Left renal pelvis (tissue), 4 donors: ENCODE measurements around the gene GRAMD1A. TPM values are rescaled to one million over a fixed set of nuclear protein-coding genes. Genes with fewer than 3 reads are reported as not detected.
"Not testable (repeated sequence)": the region's sequence is repeated elsewhere in the genome, so short reads cannot be mapped to it uniquely, and the experiment has no call there.

Experiments
- DNase-seq, 4 donors: peaks; one replicate each; pipeline ENCODE4 v3.0.0-alpha.2; 2013; ENCODE audit warnings: low read depth in 4 of 4, low spot score in 3 of 4
- polyA plus RNA-seq, 4 donors: library from polyadenylated mRNA; unstranded; fragments of 120-200 nt; gene quantifications; one replicate each; pipeline ENCODE4 v1.2.1, GENCODE V29; 2013; ENCODE audit not compliant: insufficient read length in 4 of 4

The GRAMD1A gene
- polyA plus RNA-seq, 4 donors: 47.1 to 102 (median 66.3) TPM

GRCh38 chr19:35049456-35049855, 49.3 kb downstream of the GRAMD1A start:
- DNase-seq: no peak

- not testable (repeated sequence) for DNase-seq
Observed at GRCh38 chr19:35050662-35051061, 50.5 kb downstream of the GRAMD1A start.

GRCh38 chr19:35051268-35051667, 51.1 kb downstream of the GRAMD1A start:
- DNase-seq: not testable (repeated sequence)

GRCh38 chr19:35051796-35052195, 51.7 kb downstream of the GRAMD1A start:
- DNase-seq: no peak

- no peak for DNase-seq
Observed at GRCh38 chr19:35052599-35053190, 52.6 kb downstream of the GRAMD1A start.

GRCh38 chr19:35053667-35054293, 53.7 kb downstream of the GRAMD1A start:
- no peak for DNase-seq

- DNase-seq: no peak
Observed at GRCh38 chr19:35054626-35055025, 54.5 kb downstream of the GRAMD1A start.

GRCh38 chr19:35055715-35056179, 55.6 kb downstream of the GRAMD1A start:
- DNase-seq: no peak

GRCh38 chr19:35056513-35057063, 56.5 kb downstream of the GRAMD1A start:
- no peak for DNase-seq

GRCh38 chr19:35058370-35058769, 58.2 kb downstream of the GRAMD1A start:
- DNase-seq: no peak

- no peak for DNase-seq
Observed at GRCh38 chr19:35059006-35059798, 59.1 kb downstream of the GRAMD1A start.

- no peak for DNase-seq
Observed at GRCh38 chr19:35059799-35060091, 59.6 kb downstream of the GRAMD1A start.

- no peak for DNase-seq
Observed at GRCh38 chr19:35060160-35060855, 60.2 kb downstream of the GRAMD1A start.

GRCh38 chr19:35061583-35062373, 61.7 kb downstream of the GRAMD1A start:
- DNase-seq: no peak

GRCh38 chr19:35062942-35063341, 62.8 kb downstream of the GRAMD1A start:
- DNase-seq: no peak

GRCh38 chr19:35063940-35064818, 64.1 kb downstream of the GRAMD1A start:
- DNase-seq: no peak

- no peak for DNase-seq
Observed at GRCh38 chr19:35065574-35065973, 65.5 kb downstream of the GRAMD1A start.

GRCh38 chr19:35066121-35066520, 66.0 kb downstream of the GRAMD1A start:
- no peak for DNase-seq
